ENCODE results near the gene GPR89B.
"Not testable (repeated sequence)": the region's sequence is repeated elsewhere in the genome, so short reads cannot be mapped to it uniquely, and the experiment has no call there.

GRCh38 chr1:147993825-147994615 is 65.8 kb downstream of the GPR89B start:
- TF ChIP-seq POLR2A (IDR thresholded peaks at IDR 0.05; ENCODE audit: control extremely low read depth in 1 of 2, low read depth in 2 of 2, low read length in 2 of 2); CEBPB (IDR thresholded peaks at IDR 0.05; ENCODE audit: low read depth, low read length); SIRT6 (IDR thresholded peaks at IDR 0.05; ENCODE audit: low read length); POLR2AphosphoS5 (IDR thresholded peaks at IDR 0.05; ENCODE audit: low read depth, low read length): not testable (repeated sequence)
